ENCODE results near the gene HSD17B13.

The HSD17B13 gene

DNA sequence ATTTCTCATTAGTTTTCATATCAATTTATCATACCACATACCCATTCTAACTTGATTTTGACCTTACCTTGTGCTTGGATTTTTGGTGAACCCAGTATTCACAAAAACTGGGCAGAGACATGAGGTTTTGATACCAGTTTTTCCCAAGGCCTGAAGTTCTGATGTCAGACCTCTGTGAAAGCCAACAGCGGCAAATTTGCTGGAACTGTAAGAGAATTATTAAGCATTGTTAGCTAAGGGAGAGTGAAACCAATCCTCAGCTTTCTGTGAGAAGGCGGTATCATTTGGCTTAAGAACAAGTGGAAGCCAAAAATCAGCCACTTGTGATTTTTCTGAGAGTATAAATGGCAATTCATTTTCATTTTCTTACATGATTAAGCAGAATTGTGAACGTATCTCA is 8.9 kb downstream of the HSD17B13 start:
- no peak overlapping the region for H3K27ac ChIP-seq
- peaks cover 0 to 13% (median 0%) of the 10 kb centered on the region in 4 donors for H3K4me1 ChIP-seq
- TF ChIP-seq, protein P1, sequence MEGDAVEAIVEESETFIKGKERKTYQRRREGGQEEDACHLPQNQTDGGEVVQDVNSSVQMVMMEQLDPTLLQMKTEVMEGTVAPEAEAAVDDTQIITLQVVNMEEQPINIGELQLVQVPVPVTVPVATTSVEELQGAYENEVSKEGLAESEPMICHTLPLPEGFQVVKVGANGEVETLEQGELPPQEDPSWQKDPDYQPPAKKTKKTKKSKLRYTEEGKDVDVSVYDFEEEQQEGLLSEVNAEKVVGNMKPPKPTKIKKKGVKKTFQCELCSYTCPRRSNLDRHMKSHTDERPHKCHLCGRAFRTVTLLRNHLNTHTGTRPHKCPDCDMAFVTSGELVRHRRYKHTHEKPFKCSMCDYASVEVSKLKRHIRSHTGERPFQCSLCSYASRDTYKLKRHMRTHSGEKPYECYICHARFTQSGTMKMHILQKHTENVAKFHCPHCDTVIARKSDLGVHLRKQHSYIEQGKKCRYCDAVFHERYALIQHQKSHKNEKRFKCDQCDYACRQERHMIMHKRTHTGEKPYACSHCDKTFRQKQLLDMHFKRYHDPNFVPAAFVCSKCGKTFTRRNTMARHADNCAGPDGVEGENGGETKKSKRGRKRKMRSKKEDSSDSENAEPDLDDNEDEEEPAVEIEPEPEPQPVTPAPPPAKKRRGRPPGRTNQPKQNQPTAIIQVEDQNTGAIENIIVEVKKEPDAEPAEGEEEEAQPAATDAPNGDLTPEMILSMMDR (IDR thresholded peaks at IDR 0.05) = no peak
- no peak overlapping the region for H3K4me3 ChIP-seq
- H3K36me3 ChIP-seq = no peaks in the 10 kb centered on the region
- H3K27me3 ChIP-seq = no peaks in the 10 kb centered on the region
- DNase-seq = no peak
- intact Hi-C loops (cut with DNase I; ENCODE audit: low total_unique reads) = no loop called here
- no peaks in the 10 kb centered on the region for H3K9me3 ChIP-seq

DNA sequence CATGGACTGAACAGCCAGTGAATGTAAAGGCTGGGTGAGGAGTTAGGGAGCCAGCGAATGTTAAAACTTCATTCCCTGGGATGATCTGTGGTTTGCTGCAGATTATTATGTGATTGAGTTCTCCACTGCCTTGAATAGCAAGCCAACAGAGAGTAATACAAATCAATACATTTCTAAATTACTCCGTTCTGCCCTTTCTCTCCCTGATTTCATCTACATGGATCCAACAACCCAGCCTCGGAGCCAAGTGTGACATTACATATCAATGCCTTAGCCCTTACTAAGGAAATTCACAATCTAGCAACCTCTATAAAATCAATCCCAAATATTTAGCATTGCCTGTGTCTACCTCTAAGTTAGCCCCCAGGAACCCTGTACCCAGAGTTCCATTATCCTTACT is 11.0 kb downstream of the HSD17B13 start:
- Histone ChIP-seq H3K27me3 (no peaks in the 10 kb centered on the region), H3K4me3 (no peak overlapping the region), H3K36me3 (no peaks in the 10 kb centered on the region), H3K9me3 (no peaks in the 10 kb centered on the region), H3K27ac (no peak overlapping the region), H3K4me1 (peaks cover 0 to 16% (median 0%) of the 10 kb centered on the region in 4 donors)
- TF ChIP-seq, protein P1 (IDR thresholded peaks at IDR 0.05) = no peak
- intact Hi-C loops (cut with DNase I; ENCODE audit: low total_unique reads) = no loop called here
- DNase-seq = no peak

DNA sequence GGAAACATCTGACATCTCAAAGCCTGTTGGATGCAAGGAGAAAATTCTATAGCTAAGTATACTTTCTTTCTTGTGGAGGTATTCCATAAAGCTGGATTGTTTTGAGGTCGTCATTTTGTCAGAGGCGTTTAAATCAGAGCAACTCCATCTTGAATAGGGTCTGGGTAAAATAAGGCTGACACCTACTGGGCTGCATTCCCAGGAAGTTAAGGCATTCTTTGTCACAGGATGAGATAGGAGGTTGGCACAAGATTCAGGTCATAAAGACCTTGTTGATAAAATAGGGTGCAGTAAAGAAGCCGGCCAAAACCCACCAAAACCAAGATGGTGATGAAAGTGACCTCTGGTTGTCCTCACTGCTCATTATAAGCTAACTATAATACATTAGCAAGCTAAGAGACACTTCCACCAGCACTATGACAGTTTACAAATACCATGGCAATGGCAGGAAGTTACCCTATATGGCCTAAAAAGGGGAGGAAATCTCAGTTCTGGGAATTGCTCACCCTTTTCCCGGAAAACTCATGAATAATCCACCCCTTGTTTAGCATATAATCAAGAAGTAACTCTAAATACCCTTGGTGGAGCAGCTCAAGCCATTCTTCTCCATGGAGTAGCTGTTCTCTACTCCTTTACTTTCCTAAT is 11.9 kb downstream of the HSD17B13 start:
- no peaks in the 10 kb centered on the region for H3K27me3 ChIP-seq
- no peaks in the 10 kb centered on the region for H3K9me3 ChIP-seq
- no peak overlapping the region for H3K27ac ChIP-seq
- peaks cover 0 to 16% (median under 1%) of the 10 kb centered on the region in 4 donors for H3K4me1 ChIP-seq
- no peaks in the 10 kb centered on the region for H3K36me3 ChIP-seq
- TF ChIP-seq, protein P1 (IDR thresholded peaks at IDR 0.05) = no peak
- no peak for DNase-seq
- intact Hi-C loops (cut with DNase I; ENCODE audit: low total_unique reads) = no loop called here
- no peak overlapping the region for H3K4me3 ChIP-seq

DNA sequence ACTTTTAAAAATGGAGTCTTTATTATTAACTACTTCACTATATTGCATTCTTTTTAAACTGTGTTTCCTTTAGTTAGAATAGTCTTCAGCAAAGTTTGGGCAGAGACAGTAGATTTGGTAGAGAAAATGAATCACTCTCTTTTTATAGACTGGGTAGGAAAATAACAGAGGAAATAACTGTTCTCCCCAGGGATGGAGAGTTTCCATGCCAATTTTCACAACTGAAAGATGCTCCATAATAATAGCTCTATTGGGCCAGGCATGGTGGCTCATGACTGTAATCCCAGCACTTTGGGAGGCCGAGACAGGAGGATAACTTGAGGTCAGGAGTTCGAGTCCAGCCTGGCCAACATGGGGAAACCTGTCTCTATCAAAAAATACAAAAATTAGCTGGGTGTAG is 13.1 kb downstream of the HSD17B13 start:
- intact Hi-C loops (cut with DNase I; ENCODE audit: low total_unique reads) = no loop called here
- Histone ChIP-seq H3K4me1 (peaks cover 0 to 23% (median 2%) of the 10 kb centered on the region in 4 donors), H3K36me3 (no peaks in the 10 kb centered on the region), H3K4me3 (no peak overlapping the region), H3K27ac (peak overlapping the region; percentile 17 to 41), H3K27me3 (no peaks in the 10 kb centered on the region), H3K9me3 (no peaks in the 10 kb centered on the region)
- TF ChIP-seq, protein P1 (IDR thresholded peaks at IDR 0.05) = no peak
- DNase-seq = no peak

GRCh38 chr4:87306056-87306455 is 16.6 kb downstream of the HSD17B13 start:
- no peak for DNase-seq
- H3K27me3 ChIP-seq = no peaks in the 10 kb centered on the region
- no peak overlapping the region for H3K4me3 ChIP-seq
- TF ChIP-seq, protein P1 (IDR thresholded peaks at IDR 0.05) = no peak
- intact Hi-C loops (cut with DNase I; ENCODE audit: low total_unique reads) = no loop called here
- H3K27ac ChIP-seq = no peak overlapping the region
- no peaks in the 10 kb centered on the region for H3K36me3 ChIP-seq
- peaks cover 0 to 23% (median 4%) of the 10 kb centered on the region in 4 donors for H3K4me1 ChIP-seq
- no peaks in the 10 kb centered on the region for H3K9me3 ChIP-seq
